Tibial artery (tissue), 4 donors: Measurements from ENCODE around the gene PRLR.

Experiments
- DNase-seq, 2 donors: peaks; one replicate each; pipeline ENCODE4 v3.0.0-alpha.2; 2019
- H3K27ac ChIP-seq, 2 donors: fragments of 200-600 bp; sonication (generic) in 1 of 2; 1 replicate in 1 of 2; 2 replicates in 1 of 2; pipeline ENCODE4 v1.5.1; 2018 to 2019; ENCODE audit warnings: mild to moderate bottlenecking in 1 of 2
- H3K27me3 ChIP-seq, 2 donors: fragments of 200-600 bp; sonication (generic) in 1 of 2; one replicate each; pipeline versions ENCODE4 v1.5.1 to v1.6.0; 2016 to 2019
- H3K36me3 ChIP-seq, 3 donors: fragments of 200-600 bp; sonication (generic) in 2 of 3; one replicate each; pipeline ENCODE4 v1.5.1; 2016 to 2019; ENCODE audit warnings: mild to moderate bottlenecking in 2 of 3
- H3K4me1 ChIP-seq, 4 donors: fragments of 200-600 bp; sonication (generic) in 2 of 4; 1 replicate in 3 of 4; 2 replicates in 1 of 4; pipeline ENCODE4 v1.5.1; 2016 to 2019
- H3K4me3 ChIP-seq, 2 donors: fragments of 200-600 bp; sonication (generic) in 1 of 2; 1 replicate in 1 of 2; 2 replicates in 1 of 2; pipeline ENCODE4 v1.5.1; 2018 to 2019; ENCODE audit warnings: mild to moderate bottlenecking in 2 of 2
- H3K9me3 ChIP-seq, 3 donors: fragments of 200-600 bp; sonication (generic) in 1 of 3; one replicate each; pipeline ENCODE4 v1.5.1; 2016 to 2019
- intact Hi-C: fragments of 100-400 bp; cut with DNase I; formaldehyde crosslinking; loops from one replicate; pipeline ENCODE4 v1.15.0; 2023; ENCODE audit warnings: low total_unique reads
- TF ChIP-seq, protein P1 (sequence below), 2 experiments: fragments of 200-600 bp in 1 of 2; fragments of 450-650 bp in 1 of 2; IDR thresholded peaks; one replicate each; pipeline ENCODE4 v1.5.1; 2017 to 2019; ENCODE audit warnings: antibody characterized with exemption in 2 of 2, mild to moderate bottlenecking in 1 of 2, moderate library complexity in 1 of 2

PRLR gene

DNA sequence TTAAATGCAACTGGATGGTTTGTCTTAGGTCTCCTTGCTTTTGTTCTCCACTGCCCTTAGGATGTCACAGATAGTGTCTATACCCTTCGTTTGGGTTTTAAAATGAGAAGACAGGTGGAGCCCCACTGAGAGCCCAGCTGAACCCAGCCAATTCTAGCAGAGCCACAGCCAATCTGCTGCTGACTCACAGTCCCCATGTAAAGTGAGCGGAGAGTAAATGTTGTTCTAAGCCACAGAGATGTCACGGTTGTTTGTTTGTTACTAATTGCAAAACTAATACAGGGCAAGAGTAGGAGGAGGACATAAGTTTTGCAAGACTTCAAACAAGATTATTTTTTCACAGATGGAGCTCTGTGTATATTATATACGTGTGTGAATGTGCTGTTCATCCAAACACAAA, 132.1 kb downstream of the PRLR start:
- TF ChIP-seq, protein P1, sequence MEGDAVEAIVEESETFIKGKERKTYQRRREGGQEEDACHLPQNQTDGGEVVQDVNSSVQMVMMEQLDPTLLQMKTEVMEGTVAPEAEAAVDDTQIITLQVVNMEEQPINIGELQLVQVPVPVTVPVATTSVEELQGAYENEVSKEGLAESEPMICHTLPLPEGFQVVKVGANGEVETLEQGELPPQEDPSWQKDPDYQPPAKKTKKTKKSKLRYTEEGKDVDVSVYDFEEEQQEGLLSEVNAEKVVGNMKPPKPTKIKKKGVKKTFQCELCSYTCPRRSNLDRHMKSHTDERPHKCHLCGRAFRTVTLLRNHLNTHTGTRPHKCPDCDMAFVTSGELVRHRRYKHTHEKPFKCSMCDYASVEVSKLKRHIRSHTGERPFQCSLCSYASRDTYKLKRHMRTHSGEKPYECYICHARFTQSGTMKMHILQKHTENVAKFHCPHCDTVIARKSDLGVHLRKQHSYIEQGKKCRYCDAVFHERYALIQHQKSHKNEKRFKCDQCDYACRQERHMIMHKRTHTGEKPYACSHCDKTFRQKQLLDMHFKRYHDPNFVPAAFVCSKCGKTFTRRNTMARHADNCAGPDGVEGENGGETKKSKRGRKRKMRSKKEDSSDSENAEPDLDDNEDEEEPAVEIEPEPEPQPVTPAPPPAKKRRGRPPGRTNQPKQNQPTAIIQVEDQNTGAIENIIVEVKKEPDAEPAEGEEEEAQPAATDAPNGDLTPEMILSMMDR (IDR thresholded peaks at IDR 0.05), result no peak
- H3K4me3 ChIP-seq, result no peak overlapping the region
- H3K9me3 ChIP-seq, result no peaks in the 10 kb centered on the region
- no peaks in the 10 kb centered on the region for H3K36me3 ChIP-seq
- no peaks in the 10 kb centered on the region for H3K27me3 ChIP-seq
- no peak for DNase-seq
- H3K27ac ChIP-seq, result no peak overlapping the region
- H3K4me1 ChIP-seq, result no peaks in the 10 kb centered on the region
- intact Hi-C loops, result no loop called here

DNA sequence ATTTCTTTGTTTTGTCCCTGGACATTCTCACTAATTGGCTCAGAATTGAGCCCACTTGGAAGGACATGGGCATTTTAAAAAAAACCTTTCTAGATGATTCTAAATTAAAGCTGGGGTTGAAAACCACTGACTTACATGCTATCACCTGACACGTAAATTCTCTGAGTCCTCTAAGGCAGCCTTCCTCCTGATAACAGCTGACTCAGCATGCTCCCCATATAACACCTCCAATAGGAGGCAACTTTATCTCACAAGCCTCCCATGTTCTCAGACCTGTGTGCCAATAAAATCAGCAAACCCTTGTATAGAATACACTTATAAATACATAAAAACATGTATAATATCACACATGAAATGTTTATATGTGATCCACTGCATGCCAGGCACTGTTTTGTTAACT, 133.4 kb downstream of the PRLR start:
- no peaks in the 10 kb centered on the region for H3K9me3 ChIP-seq
- H3K4me1 ChIP-seq, result no peaks in the 10 kb centered on the region
- TF ChIP-seq, protein P1 (IDR thresholded peaks at IDR 0.05), result no peak
- intact Hi-C loops, result no loop called here
- DNase-seq, result no peak
- no peak overlapping the region for H3K27ac ChIP-seq
- H3K27me3 ChIP-seq, result no peaks in the 10 kb centered on the region
- no peaks in the 10 kb centered on the region for H3K36me3 ChIP-seq
- H3K4me3 ChIP-seq, result no peak overlapping the region

DNA sequence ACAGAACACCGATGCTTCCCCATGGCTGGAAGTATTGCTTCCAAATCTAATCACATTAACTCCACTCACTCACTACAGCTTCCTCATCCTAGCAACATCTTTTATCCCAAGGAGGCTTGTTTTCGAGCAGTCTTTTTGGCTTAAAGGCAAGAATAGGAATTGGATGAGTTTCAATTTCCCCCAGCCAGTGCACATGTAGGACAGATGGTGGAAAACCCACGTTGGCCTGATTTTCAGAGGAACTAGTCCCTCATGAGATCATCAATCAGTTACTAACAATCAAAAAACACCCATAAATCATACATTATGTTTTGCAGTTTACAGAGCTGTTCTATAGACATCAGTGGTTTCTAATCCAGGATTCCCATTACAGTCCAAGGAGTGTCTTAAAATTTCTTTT, 134.1 kb downstream of the PRLR start:
- no peaks in the 10 kb centered on the region for H3K36me3 ChIP-seq
- no peaks in the 10 kb centered on the region for H3K9me3 ChIP-seq
- H3K27me3 ChIP-seq, result no peaks in the 10 kb centered on the region
- no peak for DNase-seq
- intact Hi-C loops, result no loop called here
- no peak overlapping the region for H3K27ac ChIP-seq
- TF ChIP-seq, protein P1 (IDR thresholded peaks at IDR 0.05), result no peak
- no peak overlapping the region for H3K4me3 ChIP-seq
- no peaks in the 10 kb centered on the region for H3K4me1 ChIP-seq

DNA sequence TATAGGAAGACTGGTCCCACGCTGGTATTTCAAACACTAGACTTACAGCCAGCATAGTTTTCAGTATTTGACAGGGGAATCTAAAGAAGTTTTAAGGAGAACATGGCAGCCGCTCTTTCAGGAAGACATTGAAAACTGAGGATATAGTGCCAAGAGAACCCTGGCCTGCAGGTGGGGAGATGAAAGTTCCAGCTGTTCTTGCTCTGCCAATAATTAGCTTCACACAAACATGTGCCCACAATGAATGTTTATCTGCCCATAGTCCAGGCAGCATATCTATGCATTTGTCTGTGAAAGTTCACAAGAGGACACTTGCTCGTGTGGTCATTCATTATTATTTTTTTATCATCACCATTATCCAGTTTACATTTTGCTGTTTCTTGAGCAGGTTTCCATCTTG, 134.9 kb downstream of the PRLR start:
- no peaks in the 10 kb centered on the region for H3K27me3 ChIP-seq
- TF ChIP-seq, protein P1 (IDR thresholded peaks at IDR 0.05), result no peak
- DNase-seq, result no peak
- no peak overlapping the region for H3K4me3 ChIP-seq
- no peaks in the 10 kb centered on the region for H3K9me3 ChIP-seq
- no peaks in the 10 kb centered on the region for H3K36me3 ChIP-seq
- no peak overlapping the region for H3K27ac ChIP-seq
- no peaks in the 10 kb centered on the region for H3K4me1 ChIP-seq
- intact Hi-C loops, result no loop called here

DNA sequence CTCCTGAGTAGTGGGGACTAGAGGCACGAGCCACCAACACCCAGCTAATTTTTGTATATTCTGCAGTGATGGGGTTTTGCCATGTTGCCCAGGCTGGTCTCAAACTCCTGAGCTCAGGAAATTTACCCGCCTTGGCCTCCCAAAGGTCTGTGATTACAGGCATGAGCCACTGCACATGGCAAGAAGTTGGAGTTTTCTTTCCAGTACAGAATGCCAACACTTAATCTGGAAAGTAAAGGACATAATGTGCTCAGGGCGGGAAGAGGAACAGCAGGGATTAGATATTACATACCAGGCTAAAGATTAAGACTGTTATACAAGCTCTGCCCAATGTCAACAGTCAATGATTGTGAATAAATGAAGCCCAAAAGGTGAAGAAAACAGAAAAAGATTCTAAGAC, 135.3 kb downstream of the PRLR start:
- Histone ChIP-seq H3K4me1 (no peaks in the 10 kb centered on the region), H3K4me3 (no peak overlapping the region), H3K9me3 (no peaks in the 10 kb centered on the region), H3K27me3 (no peaks in the 10 kb centered on the region), H3K36me3 (no peaks in the 10 kb centered on the region), H3K27ac (no peak overlapping the region)
- intact Hi-C loops, result no loop called here
- TF ChIP-seq, protein P1 (IDR thresholded peaks at IDR 0.05), result no peak
- no peak for DNase-seq

DNA sequence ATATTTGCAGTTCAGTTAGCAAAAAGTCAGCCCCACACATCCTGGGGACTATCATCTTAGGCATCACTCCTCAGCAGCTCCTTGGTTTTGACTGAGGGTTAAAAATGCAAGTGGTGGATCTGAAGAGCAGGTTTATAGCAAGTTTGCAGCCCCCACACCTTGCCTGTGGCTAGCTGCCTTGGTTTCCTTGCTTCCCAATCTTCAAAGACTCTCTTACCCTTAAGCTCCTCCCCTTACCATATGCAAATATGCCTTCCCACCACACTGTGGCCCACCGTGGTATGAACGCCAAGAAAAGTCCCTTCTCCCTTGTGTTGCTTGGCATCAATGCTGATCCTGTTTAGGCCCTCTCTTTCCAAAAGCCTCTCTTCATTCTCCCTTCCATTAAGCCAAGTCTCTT, 137.6 kb downstream of the PRLR start:
- Histone ChIP-seq H3K27me3 (no peaks in the 10 kb centered on the region), H3K27ac (no peak overlapping the region), H3K4me1 (no peaks in the 10 kb centered on the region), H3K4me3 (no peak overlapping the region), H3K36me3 (no peaks in the 10 kb centered on the region), H3K9me3 (no peaks in the 10 kb centered on the region)
- DNase-seq, result no peak
- intact Hi-C loops, result loop anchor here (2.0 kb wide), 1 partner anchor 88 kb away; no protein-coding TSS in a partner anchor
- TF ChIP-seq, protein P1 (IDR thresholded peaks at IDR 0.05), result no peak
